OCI-LY7 (cell line): ENCODE results near the gene B3GNT8. TPM values are rescaled to one million over a fixed set of nuclear protein-coding genes. Genes with fewer than 3 reads are reported as not detected.

ENCODE experiments used
- BruUV-seq: library from RNA; stranded (reverse); fragments of 400-500 nt; replicated peaks from 2 replicates; lab custom pipeline; 2021; lab: Mats Ljungman, UMichigan
- CTCF ChIA-PET: fragments of 300-600 bp; sonication (Branson Sonifier 250); formaldehyde crosslinking; loops from one replicate; lab custom pipeline; 2022; ENCODE audit warnings: antibody characterized with exemption; ENCODE audit not compliant: unreplicated experiment; lab: Charles Lee
- POLR2A ChIA-PET: fragments of 300-600 bp; sonication (Branson Sonifier 250); formaldehyde crosslinking; loops from one replicate; lab custom pipeline; 2022; ENCODE audit warnings: antibody characterized with exemption; lab: Charles Lee
- DNase-seq: peaks from one replicate; pipeline ENCODE4 v3.0.0-alpha.2; 2015; ENCODE audit warnings: low spot score
- H2AFZ ChIP-seq: fragments of 200-600 bp; sonication (generic), shearing (Covaris generic); 2 replicates; pipeline ENCODE4 v1.6.1; 2014; ENCODE audit warnings: mild to moderate bottlenecking, antibody characterized with exemption, low read length, moderate library complexity
- H3K27ac ChIP-seq: fragments of 200-600 bp; sonication (generic); 2 replicates; pipeline ENCODE4 v1.5.1; 2014; ENCODE audit warnings: mixed run types, low read depth, mild to moderate bottlenecking, moderate library complexity, low read length, inconsistent platforms; ENCODE audit not compliant: poor library complexity, severe bottlenecking
- H3K36me3 ChIP-seq: fragments of 200-600 bp; sonication (generic); 2 replicates; pipeline ENCODE4 v1.6.1; 2014; ENCODE audit warnings: mild to moderate bottlenecking, antibody characterized with exemption, low read length, moderate library complexity, mixed read lengths; ENCODE audit not compliant: insufficient read depth
- H3K4me1 ChIP-seq: fragments of 200-600 bp; sonication (generic); 2 replicates; pipeline ENCODE4 v1.5.1; 2014; ENCODE audit warnings: mild to moderate bottlenecking, low read length; ENCODE audit not compliant: insufficient read depth, poor library complexity, severe bottlenecking
- H3K4me2 ChIP-seq: fragments of 200-600 bp; sonication (generic); 2 replicates; pipeline ENCODE4 v1.6.1; 2014; ENCODE audit warnings: mild to moderate bottlenecking, low read length
- H3K4me3 ChIP-seq: fragments of 200-600 bp; sonication (generic); 2 replicates; pipeline ENCODE4 v1.5.1; 2014; ENCODE audit warnings: mild to moderate bottlenecking, low read depth, low read length; ENCODE audit not compliant: poor library complexity, severe bottlenecking
- H3K79me2 ChIP-seq: fragments of 200-600 bp; sonication (generic); 2 replicates; pipeline ENCODE4 v1.6.1; 2016; ENCODE audit warnings: low read depth, mild to moderate bottlenecking, low read length, moderate library complexity, mixed read lengths; ENCODE audit not compliant: insufficient read depth
- H3K9me2 ChIP-seq: fragments of 200-600 bp; sonication (generic); 2 replicates; pipeline ENCODE4 v1.6.1; 2016; ENCODE audit warnings: mild to moderate bottlenecking, low read length, mixed read lengths; ENCODE audit not compliant: insufficient read depth
- H3K9me3 ChIP-seq: fragments of 200-600 bp; sonication (generic); 2 replicates; pipeline ENCODE4 v1.6.1; 2014; ENCODE audit warnings: mild to moderate bottlenecking, mixed run types, low read length, mixed read lengths
- H4K20me1 ChIP-seq: fragments of 200-600 bp; sonication (generic); 2 replicates; pipeline ENCODE4 v1.6.1; 2014; ENCODE audit warnings: mild to moderate bottlenecking, antibody characterized with exemption, low read length, moderate library complexity, mixed read lengths; ENCODE audit not compliant: insufficient read depth
- CTCF ChIP-seq: fragments of 200-600 bp; sonication (generic); conservative IDR thresholded peaks from 2 replicates; pipeline ENCODE4 v1.5.1; 2014; ENCODE audit warnings: mild to moderate bottlenecking, antibody characterized with exemption, low read length, moderate library complexity, mixed read lengths
- EZH2phosphoT487 ChIP-seq: fragments of 200-600 bp; sonication (generic); IDR thresholded peaks from 2 replicates; pipeline ENCODE4 v1.6.1; 2018; ENCODE audit warnings: low read depth, borderline replicate concordance, mild to moderate bottlenecking, mixed run types, antibody characterized with exemption, low read length, moderate library complexity, mixed read lengths
- intact Hi-C: fragments of 100-400 bp; cut with micrococcal nuclease; formaldehyde crosslinking; loops from one replicate; pipeline ENCODE4 v1.10.0; 2022; ENCODE audit not compliant: unreplicated experiment
- total RNA-seq, 2 experiments: library from RNA; depleted of rRNA in 1 of 2; stranded (reverse); fragments of >200 nt in 1 of 2; shearing (Covaris generic) in 1 of 2; gene quantifications; 2 replicates each; pipeline ENCODE4 v1.2.3, GENCODE V29; 2014 to 2022

The B3GNT8 gene
- total RNA-seq, 2 experiments from 2014 or later: 0.40 to 0.47 TPM

GRCh38 chr19:41421973-41422372 lies 5.2 kb downstream of the B3GNT8 start:
- H3K79me2 ChIP-seq: no peaks in the 10 kb centered on the region
- POLR2A ChIA-PET: no interaction called here

GRCh38 chr19:41421314-41421713 lies 5.9 kb downstream of the B3GNT8 start:
- TF ChIP-seq CTCF (no peak), EZH2phosphoT487 (no peak)
- H3K36me3 ChIP-seq: peaks cover 23% of the 10 kb centered on the region

More at GRCh38 chr19:41421973-41422372, 5.2 kb downstream of the B3GNT8 start:
- Histone ChIP-seq H3K36me3 (peaks cover 23% of the 10 kb centered on the region), H2AFZ (no peak overlapping the region), H3K4me3 (no peak overlapping the region), H3K27ac (no peak overlapping the region), H3K9me3 (no peaks in the 10 kb centered on the region), H3K4me2 (no peak overlapping the region), H3K4me1 (no peaks in the 10 kb centered on the region), H3K9me2 (no peaks in the 10 kb centered on the region), H4K20me1 (no peaks in the 10 kb centered on the region)
- no peak for TF ChIP-seq EZH2phosphoT487
- TF ChIP-seq CTCF: no peak
- DNase-seq: no peak
- BruUV-seq: no TSS peak
- intact Hi-C loops: no loop called here
- CTCF ChIA-PET: no interaction called here

GRCh38 chr19:41420101-41420880 lies 6.9 kb downstream of the B3GNT8 start:
- H3K27ac ChIP-seq: no peak overlapping the region
- no peak overlapping the region for H3K4me2 ChIP-seq
- intact Hi-C loops: no loop called here
- H3K36me3 ChIP-seq: peaks cover 23% of the 10 kb centered on the region
- no TSS peak for BruUV-seq
- H3K9me3 ChIP-seq: no peaks in the 10 kb centered on the region
- no peaks in the 10 kb centered on the region for H4K20me1 ChIP-seq
- CTCF ChIA-PET: no interaction called here
- no peak overlapping the region for H2AFZ ChIP-seq
- no peaks in the 10 kb centered on the region for H3K9me2 ChIP-seq
- no peaks in the 10 kb centered on the region for H3K79me2 ChIP-seq
- TF ChIP-seq CTCF (no peak), EZH2phosphoT487 (no peak)
- no peak overlapping the region for H3K4me3 ChIP-seq
- no peaks in the 10 kb centered on the region for H3K4me1 ChIP-seq
- POLR2A ChIA-PET: interaction anchor here (0.7 kb wide), 1 partner anchor 24 kb away, joined by 3 read pairs; no protein-coding TSS in a partner anchor
- no peak for DNase-seq

More at GRCh38 chr19:41421314-41421713, 5.9 kb downstream of the B3GNT8 start:
- no peak overlapping the region for H2AFZ ChIP-seq
- H3K4me1 ChIP-seq: no peaks in the 10 kb centered on the region
- no peak overlapping the region for H3K27ac ChIP-seq
- H3K4me3 ChIP-seq: no peak overlapping the region
- POLR2A ChIA-PET: no interaction called here
- H3K9me3 ChIP-seq: no peaks in the 10 kb centered on the region
- CTCF ChIA-PET: no interaction called here
- no peak overlapping the region for H3K4me2 ChIP-seq
- no peaks in the 10 kb centered on the region for H3K79me2 ChIP-seq
- H4K20me1 ChIP-seq: no peaks in the 10 kb centered on the region
- no peak for DNase-seq
- intact Hi-C loops: no loop called here
- no peaks in the 10 kb centered on the region for H3K9me2 ChIP-seq
- no TSS peak for BruUV-seq
